Spleen (tissue), 7 donors: Measurements from ENCODE around the gene ACOT2.

Source experiments
- CTCF ChIP-seq, 11 experiments: fragments of 200-600 bp in 7 of 11; fragments of 450-650 bp in 4 of 11; sonication (generic) in 4 of 11; IDR thresholded peaks in 8 of 11; conservative IDR thresholded peaks in 3 of 11; 1 replicate in 7 of 11; 2 replicates in 4 of 11; pipeline versions ENCODE4 v1.4.0 to v1.8.0; 2016 to 2021; ENCODE audit warnings: antibody characterized with exemption in 11 of 11, inconsistent platforms in 4 of 11, mild to moderate bottlenecking in 1 of 11
- POLR2A ChIP-seq, 3 donors: fragments of 450-650 bp; IDR thresholded peaks; one replicate each; pipeline ENCODE4 v1.5.1; 2017; ENCODE audit warnings: antibody characterized with exemption in 3 of 3, mild to moderate bottlenecking in 1 of 3
- donor health status: DM: no; HTN: no; CAD: no; lungs with moderate emphysema.
- donor health status: DM: no; HTN: no; CAD: no.
- donor health status: DM: no; HTN: no; CAD: no.

- TF ChIP-seq CTCF (IDR thresholded peaks at IDR 0.05 in 8 of 11, conservative IDR thresholded peaks at IDR 0.05 in 3 of 11) (no peak), POLR2A (IDR thresholded peaks at IDR 0.05) (no peak)
Observed at GRCh38 chr14:73567358-73567757, 1.7 kb upstream of the ACOT2 start.
